MM.1S (cell line): ENCODE data around the gene MAP3K15.

Experiments
- CTCF ChIP-seq: fragments of 300-600 bp; sonication (generic); IDR thresholded peaks from 2 replicates; pipeline ENCODE4 v1.5.1; 2016; ENCODE audit warnings: antibody characterized with exemption, low read length, mixed read lengths
- EZH2 ChIP-seq: fragments of 300-600 bp; sonication (generic); optimal IDR thresholded peaks from 2 replicates; pipeline ENCODE3; 2017; ENCODE audit warnings: low read depth, mild to moderate bottlenecking, antibody characterized with exemption, low read length, mixed read lengths

GRCh38 chrX:19403696-19404095 is 111.6 kb downstream of the MAP3K15 start:
- TF ChIP-seq CTCF (no peak), EZH2 (no peak)
